ENCODE results near the gene LSM2. TPM values are rescaled to one million over a fixed set of nuclear protein-coding genes. Genes with fewer than 3 reads are reported as not detected.
"Not testable (repeated sequence)": the region's sequence is repeated elsewhere in the genome, so short reads cannot be mapped to it uniquely, and the experiment has no call there.

LSM2 gene
- total RNA-seq, 1 experiment from 2014 or later: 72.6 TPM

DNA sequence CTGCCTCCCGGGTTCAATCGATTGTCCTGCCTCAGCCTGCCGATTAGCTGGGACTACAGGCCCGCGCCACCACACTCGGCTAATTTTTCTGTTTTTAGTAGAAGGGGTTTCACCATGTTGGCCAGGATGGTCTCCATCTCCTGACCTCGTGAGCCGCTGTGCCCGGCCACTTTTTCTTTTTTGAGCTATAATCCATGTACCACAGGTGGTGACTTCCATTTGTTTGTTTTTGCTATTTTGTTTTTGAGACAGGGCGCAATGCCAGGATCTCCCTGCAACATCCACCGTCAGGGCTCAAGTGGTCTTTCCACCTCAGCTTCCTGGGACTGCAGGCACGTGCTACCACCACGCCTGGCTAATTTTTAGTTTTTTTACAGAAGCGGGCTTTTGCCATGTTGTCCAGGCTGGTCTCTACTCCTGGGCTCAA is 29.3 kb upstream of the LSM2 start:
- Histone ChIP-seq H3K4me1 (replicated peaks) (peaks cover 34% of the 10 kb centered on the region), H3K36me3 (peaks cover 67% of the 10 kb centered on the region), H3K4me3 (peak overlapping the region; percentile 74), H3K9me3 (replicated peaks) (no peaks in the 10 kb centered on the region), H3K27me3 (replicated peaks) (no peaks in the 10 kb centered on the region), H3K27ac (0 out of 2 replicates have a peak overlapping the region, but pooled peaks have one; percentile 21)
- peak in 1 of 2 experiments; percentile 30 for DNase-seq (ENCODE audit: low read depth in 1 of 2, low spot score in 2 of 2)

DNA sequence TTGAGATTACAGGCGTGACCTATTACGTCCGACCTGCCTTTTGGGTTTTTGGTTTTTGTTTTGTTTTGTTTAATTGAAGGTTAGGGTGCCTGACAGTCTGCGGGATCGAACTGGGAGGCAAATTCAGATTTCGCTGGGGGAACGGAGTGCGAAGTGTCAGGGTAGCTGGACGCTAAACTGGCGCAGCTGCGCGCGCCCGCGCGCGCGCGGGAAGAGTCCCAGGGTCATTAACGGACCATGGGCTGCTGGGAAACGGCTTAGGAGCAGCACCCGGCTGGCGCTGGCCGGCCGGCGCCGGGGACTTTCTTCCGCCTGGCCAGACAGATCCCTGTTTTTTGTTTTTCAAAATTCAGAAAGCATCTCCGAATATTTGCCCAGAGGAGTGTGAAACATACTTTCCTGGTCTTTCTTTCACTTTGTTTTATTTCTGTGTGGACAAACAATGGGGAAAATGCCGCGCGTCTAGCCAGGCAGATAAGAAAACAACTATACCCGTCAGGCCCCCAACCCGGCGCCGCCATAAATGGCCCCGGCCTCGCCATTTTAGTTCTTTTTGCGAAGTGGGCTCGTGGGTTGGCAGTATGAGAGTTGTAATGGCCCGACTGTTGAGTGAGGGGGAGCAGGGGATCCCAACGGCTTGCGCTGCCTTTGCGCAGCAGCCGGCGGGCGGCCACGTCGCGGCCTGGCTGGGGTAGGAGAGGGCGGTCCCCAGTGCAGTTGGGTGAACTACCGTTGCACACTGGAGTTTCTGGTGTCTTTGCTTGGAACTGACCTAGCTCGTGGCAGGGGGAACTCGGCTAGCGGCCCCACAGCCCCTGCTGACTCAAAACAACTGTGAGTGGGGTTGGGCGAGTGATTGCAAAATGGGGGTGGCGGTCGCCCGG is 27.8 kb upstream of the LSM2 start:
- peak overlapping the region; percentile 99 for H3K27ac ChIP-seq
- peaks cover 38% of the 10 kb centered on the region for H3K4me1 ChIP-seq (replicated peaks)
- peak overlapping the region; percentile 74 for H3K4me3 ChIP-seq
- H3K9me3 ChIP-seq (replicated peaks): no peaks in the 10 kb centered on the region
- peaks cover 55% of the 10 kb centered on the region for H3K36me3 ChIP-seq
- peak; percentile 90 to 96 for DNase-seq (ENCODE audit: low read depth in 1 of 2, low spot score in 2 of 2)
- no peaks in the 10 kb centered on the region for H3K27me3 ChIP-seq (replicated peaks)

DNA sequence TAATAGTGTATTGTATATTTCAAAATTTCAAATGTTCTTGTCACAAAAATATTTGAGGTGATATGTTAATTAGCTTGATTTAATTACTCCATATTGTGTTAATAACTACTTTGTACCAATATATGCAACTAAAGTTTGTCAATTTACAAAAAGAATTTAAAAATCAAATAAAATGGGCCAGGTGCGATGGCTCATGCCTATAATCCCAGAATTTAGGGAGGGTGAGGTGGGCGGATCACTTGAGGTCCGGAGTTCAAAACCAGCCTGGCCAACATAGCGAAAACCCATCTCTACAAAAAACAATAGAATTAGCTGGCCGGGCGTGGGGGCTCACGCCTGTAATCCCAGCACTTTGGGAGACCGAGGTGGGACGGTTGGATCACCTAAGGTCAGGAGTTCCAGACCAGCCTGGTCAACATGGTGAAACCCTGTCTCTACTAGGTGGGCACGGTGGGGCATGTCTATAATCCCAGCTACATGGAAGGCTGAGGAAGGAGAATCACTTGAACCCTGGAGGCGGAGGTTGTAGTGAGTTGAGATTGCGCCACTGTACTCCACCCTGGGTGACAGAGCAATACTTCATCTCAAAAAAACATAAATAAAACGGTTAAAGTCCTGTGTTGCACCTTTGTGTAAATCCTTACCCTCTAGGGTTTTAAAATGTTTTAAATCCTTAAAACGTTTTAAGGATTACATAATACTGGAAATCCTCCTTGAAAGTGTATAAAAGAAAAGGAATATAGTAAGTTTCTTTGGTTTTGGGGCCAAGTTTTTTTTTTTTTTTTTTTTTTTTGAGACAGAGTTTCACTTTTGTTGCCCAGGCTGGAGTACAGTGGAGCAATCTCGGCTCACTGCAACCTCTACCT is 24.8 kb upstream of the LSM2 start:
- DNase-seq (ENCODE audit: low read depth in 1 of 2, low spot score in 2 of 2): no peak
- Histone ChIP-seq H3K27ac (no peak overlapping the region), H3K9me3 (replicated peaks) (no peaks in the 10 kb centered on the region), H3K4me1 (replicated peaks) (peaks cover 20% of the 10 kb centered on the region), H3K36me3 (peaks cover 26% of the 10 kb centered on the region), H3K4me3 (no peak overlapping the region), H3K27me3 (replicated peaks) (no peaks in the 10 kb centered on the region)

DNA sequence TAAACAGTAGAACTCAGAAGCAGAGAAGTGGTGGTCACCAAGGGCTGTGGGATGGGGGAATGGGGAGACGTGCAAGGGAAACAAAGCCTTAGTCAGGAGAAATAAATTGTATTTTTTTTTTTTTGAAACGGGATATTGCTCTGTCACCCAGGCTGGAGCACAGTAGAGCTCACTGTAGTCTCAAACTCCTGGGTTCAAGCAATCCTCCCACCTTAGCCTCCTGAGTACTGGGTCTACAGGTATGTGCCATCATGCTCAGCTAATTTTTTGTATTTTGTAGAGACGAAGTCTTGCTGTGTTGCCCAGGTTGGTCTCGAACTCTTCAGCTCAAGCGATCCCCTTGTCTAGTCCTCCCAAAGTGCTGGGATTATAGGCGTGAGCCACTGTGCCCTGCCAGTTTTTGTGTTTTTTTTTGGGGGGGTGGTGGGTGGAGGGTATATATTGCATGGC is 24.1 kb upstream of the LSM2 start:
- Histone ChIP-seq H3K36me3 (peaks cover 19% of the 10 kb centered on the region), H3K27me3 (replicated peaks) (no peaks in the 10 kb centered on the region), H3K4me1 (replicated peaks) (peaks cover 20% of the 10 kb centered on the region), H3K27ac (no peak overlapping the region), H3K4me3 (peak overlapping the region; percentile 44), H3K9me3 (replicated peaks) (no peaks in the 10 kb centered on the region)
- DNase-seq (ENCODE audit: low read depth in 1 of 2, low spot score in 2 of 2): no peak

DNA sequence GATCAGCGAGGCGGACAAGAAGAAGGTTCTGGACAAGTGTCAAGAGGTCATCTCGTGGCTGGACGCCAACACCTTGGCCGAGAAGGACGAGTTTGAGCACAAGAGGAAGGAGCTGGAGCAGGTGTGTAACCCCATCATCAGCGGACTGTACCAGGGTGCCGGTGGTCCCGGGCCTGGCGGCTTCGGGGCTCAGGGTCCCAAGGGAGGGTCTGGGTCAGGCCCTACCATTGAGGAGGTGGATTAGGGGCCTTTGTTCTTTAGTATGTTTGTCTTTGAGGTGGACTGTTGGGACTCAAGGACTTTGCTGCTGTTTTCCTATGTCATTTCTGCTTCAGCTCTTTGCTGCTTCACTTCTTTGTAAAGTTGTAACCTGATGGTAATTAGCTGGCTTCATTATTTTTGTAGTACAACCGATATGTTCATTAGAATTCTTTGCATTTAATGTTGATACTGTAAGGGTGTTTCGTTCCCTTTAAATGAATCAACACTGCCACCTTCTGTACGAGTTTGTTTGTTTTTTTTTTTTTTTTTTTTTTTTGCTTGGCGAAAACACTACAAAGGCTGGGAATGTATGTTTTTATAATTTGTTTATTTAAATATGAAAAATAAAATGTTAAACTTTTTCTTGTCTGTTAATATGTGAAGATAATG is 23.0 kb upstream of the LSM2 start:
- H3K36me3 ChIP-seq: peaks cover 7% of the 10 kb centered on the region
- peaks cover 20% of the 10 kb centered on the region for H3K4me1 ChIP-seq (replicated peaks)
- H3K27me3 ChIP-seq (replicated peaks): no peaks in the 10 kb centered on the region
- H3K4me3 ChIP-seq: peak overlapping the region; percentile 44
- peak in 1 of 2 experiments; percentile 65 for DNase-seq (ENCODE audit: low read depth in 1 of 2, low spot score in 2 of 2)
- H3K27ac ChIP-seq: no peak overlapping the region
- no peaks in the 10 kb centered on the region for H3K9me3 ChIP-seq (replicated peaks)

DNA sequence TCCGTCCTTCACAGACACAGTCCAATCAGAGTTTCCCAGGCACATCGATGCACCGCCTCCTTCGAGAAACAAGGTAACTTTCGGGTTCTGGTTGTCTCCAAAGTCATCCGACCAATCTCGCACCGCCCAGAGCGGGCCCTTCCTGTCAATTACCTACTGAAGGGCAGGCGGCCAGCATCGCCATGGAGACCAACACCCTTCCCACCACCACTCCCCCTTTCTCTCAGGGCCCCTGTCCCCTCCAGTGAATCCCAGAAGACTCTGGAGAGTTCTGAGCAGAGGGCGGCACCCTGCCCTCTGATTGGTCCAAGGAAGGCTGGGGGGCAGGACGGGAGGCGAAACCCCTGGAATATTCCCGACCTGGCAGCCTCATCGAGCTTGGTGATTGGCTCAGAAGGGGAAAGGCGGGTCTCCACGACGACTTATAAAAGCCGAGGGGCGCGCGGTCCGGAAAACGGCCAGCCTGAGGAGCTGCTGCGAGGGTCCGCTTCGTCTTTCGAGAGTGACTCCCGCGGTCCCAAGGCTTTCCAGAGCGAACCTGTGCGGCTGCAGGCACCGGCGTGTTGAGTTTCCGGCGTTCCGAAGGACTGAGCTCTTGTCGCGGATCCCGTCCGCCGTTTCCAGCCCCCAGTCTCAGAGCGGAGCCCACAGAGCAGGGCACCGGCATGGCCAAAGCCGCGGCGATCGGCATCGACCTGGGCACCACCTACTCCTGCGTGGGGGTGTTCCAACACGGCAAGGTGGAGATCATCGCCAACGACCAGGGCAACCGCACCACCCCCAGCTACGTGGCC is 20.7 kb upstream of the LSM2 start, which contains the start of gene HSPA1B:
HSPA1B (plus strand) TSS at position 453 of the 794 bp plus-strand sequence; CDS start at position 666, 213 bp downstream.
- peak within 1 kb of the TSS; percentile 57 for H3K4me3 ChIP-seq

DNA sequence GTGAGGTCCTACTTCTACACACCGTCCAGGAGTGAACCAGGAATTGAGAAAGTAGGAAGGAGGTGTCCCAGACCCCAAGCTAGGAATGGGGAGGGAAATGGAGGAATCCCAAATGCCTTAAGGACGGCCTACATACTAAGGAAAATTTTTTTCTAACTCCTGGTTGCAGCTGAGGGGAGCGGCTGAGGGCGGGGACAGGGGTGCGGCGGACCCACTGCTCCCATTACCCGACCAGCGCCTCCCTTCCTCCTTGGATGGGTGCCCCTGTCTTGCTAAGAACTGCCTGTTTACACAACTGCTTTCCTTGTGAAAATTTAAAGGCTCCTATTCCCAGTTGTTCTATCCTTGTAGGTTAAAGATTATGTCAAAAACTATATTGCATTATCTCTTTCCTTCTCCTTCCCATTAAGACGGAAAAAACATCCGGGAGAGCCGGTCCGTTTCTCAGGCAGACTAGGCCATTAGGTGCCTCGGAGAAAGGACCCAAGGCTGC is 20.1 kb upstream of the LSM2 start:
- Histone ChIP-seq H3K4me3 (peak overlapping the region; percentile 57), H3K27ac (peak overlapping the region; percentile 49), H3K27me3 (replicated peaks) (no peaks in the 10 kb centered on the region), H3K4me1 (replicated peaks) (peaks cover 23% of the 10 kb centered on the region), H3K36me3 (peaks cover 7% of the 10 kb centered on the region), H3K9me3 (replicated peaks) (no peaks in the 10 kb centered on the region)
- peak in 1 of 2 experiments; percentile 73 for DNase-seq (ENCODE audit: low read depth in 1 of 2, low spot score in 2 of 2)

More for the DNA sequence above, 20.7 kb upstream of the LSM2 start, which contains the start of gene HSPA1B:
- Histone ChIP-seq H3K9me3 (replicated peaks) (no peaks in the 10 kb centered on the region), H3K4me1 (replicated peaks) (peaks cover 22% of the 10 kb centered on the region), H3K27ac (peak within 1 kb of the TSS; percentile 49), H3K27me3 (replicated peaks) (no peaks in the 10 kb centered on the region), H3K36me3 (peaks cover 7% of the 10 kb centered on the region)
- DNase-seq (ENCODE audit: low read depth in 1 of 2, low spot score in 2 of 2): peak; percentile 100

DNA sequence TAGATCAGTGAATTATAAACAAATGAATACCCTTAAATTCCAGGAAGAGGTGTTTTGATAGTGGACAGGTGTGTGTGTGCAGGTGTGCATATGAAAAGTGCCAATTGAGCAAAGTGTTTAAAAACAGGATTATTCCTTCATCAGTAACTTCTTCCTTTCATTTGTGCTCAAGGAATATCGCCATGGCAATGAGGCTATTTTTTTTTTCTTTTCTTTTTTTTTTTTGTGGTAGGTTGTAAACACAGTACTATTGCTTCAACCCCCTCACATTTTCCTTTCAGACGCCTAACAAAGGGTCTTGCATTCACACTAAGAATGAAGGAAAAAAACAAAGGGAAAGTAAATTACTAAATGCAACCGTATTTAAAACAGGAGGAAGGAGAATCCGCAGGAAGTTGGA is 18.8 kb upstream of the LSM2 start:
- Histone ChIP-seq H3K36me3 (peaks cover 4% of the 10 kb centered on the region), H3K9me3 (replicated peaks) (no peaks in the 10 kb centered on the region), H3K27me3 (replicated peaks) (no peaks in the 10 kb centered on the region), H3K4me1 (replicated peaks) (peaks cover 31% of the 10 kb centered on the region), H3K27ac (no peak overlapping the region), H3K4me3 (no peak overlapping the region)
- no peak for DNase-seq (ENCODE audit: low read depth in 1 of 2, low spot score in 2 of 2)

DNA sequence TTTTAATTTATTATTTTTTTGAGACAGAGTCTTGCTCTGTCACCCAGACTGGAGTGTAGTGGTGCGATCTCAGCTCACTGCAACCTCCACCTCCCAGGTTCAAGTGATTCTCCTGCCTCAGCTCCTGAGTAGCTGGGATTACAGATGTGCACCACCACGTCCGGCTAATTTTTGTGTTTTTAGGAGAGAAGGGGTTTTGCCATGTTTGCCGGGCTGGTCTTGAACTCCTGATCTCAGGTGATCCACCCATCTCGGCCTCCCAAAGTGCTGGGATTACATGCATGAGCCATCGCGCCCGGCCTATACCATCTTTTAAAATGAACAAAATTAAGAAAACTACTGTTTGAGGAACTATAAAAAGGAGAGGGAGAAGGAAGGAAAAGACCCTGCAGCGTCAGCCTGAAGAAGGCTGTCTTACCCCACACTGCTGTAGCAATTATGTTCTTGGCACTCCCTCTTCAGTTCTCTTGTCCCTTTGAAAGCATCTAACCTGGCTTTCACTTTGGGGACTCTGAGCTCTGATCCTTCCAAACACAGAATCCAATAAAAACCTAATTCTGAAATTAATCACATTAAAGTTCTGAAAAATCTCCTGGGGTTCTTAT is 16.9 kb upstream of the LSM2 start:
- H3K27me3 ChIP-seq (replicated peaks); H3K27ac ChIP-seq: not testable (repeated sequence)

DNA sequence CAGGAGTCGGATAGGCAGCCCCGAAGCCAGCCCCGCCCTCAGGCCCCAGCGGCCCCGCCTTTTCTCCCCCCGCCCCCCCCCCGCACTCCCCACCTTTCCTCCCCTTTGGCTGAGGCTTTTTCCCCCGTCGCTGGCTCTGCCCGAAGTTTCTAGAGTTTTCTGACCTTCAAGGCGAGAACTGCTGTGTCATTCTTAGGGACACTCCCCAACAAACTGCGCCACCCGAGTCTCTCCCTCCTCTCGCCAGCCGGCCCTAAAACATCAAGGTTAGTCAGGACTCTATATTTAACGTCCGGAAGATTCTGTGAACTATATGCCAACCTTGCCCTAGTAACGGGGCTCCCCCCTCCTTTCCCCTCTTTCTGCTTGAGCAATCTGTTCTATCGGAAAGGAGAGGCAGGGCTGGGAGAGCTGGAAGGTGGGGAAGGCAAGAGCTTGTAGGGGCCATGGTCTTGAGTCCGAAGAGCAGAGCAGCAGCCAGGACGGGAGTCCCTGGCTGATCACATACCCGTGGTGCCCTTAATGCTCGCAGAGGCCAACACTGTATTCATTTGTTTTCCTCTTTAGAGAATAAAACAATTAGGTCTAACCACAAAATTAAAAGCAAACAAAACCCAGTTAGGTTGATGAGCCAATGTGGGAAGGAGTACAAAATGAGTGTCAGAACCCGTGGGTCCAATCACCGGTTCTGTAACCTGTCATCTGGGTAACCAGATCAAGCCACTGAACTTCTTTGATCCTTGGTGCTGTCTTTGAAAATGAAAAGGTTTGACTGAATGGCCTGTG is 15.5 kb upstream of the LSM2 start:
- H3K36me3 ChIP-seq: peaks cover 13% of the 10 kb centered on the region
- H3K4me1 ChIP-seq (replicated peaks): peaks cover 49% of the 10 kb centered on the region
- peak overlapping the region; percentile 85 for H3K27ac ChIP-seq
- H3K27me3 ChIP-seq (replicated peaks): no peaks in the 10 kb centered on the region
- H3K4me3 ChIP-seq: peak overlapping the region; percentile 42
- DNase-seq (ENCODE audit: low read depth in 1 of 2, low spot score in 2 of 2): peak; percentile 80 to 87
- no peaks in the 10 kb centered on the region for H3K9me3 ChIP-seq (replicated peaks)

More for the DNA sequence above, 16.9 kb upstream of the LSM2 start:
- DNase-seq (ENCODE audit: low read depth in 1 of 2, low spot score in 2 of 2); H3K9me3 ChIP-seq (replicated peaks); H3K4me3 ChIP-seq: not testable (repeated sequence)
- Histone ChIP-seq H3K36me3 (peaks cover 10% of the 10 kb centered on the region), H3K4me1 (replicated peaks) (peaks cover 37% of the 10 kb centered on the region)

DNA sequence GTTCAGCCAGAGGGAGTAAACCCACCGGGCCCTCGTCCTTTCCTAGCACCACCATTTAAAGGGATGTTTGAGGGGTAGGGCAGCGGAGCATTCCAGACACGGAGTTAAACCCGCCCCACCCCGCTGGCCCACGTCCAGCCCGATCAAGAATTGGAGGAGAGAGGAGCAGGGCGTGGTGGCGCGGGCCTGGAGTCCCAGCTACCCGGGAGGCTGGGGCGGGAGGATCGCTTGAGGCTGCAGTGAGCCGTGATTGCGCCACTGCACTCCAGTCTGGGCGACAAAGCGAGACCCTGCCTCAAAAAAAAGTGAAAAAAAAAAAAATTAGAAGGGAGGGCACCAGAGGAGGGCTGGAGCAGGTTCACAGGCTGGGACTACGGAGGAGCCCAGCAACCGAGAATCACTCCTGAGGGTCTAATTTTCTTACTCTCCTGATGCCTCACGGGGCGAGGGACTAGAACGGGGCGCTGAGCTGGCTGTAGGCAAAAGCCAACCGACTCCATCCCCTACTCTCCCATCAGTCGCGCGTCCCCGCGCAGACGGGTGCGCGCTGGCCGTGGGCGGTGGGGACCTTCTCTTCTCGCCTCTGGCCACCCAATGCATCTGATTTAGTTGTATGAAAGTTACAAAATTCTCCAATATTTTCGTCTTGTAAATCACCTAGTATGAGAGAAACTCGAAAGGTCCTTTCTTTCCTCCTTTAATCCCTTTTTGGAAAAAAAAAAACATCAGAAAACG is 14.7 kb upstream of the LSM2 start:
- no peaks in the 10 kb centered on the region for H3K9me3 ChIP-seq (replicated peaks)
- H3K4me1 ChIP-seq (replicated peaks): peaks cover 45% of the 10 kb centered on the region
- peak overlapping the region; percentile 85 for H3K27ac ChIP-seq
- peak; percentile 58 to 80 for DNase-seq (ENCODE audit: low read depth in 1 of 2, low spot score in 2 of 2)
- peak overlapping the region; percentile 42 for H3K4me3 ChIP-seq
- H3K27me3 ChIP-seq (replicated peaks): no peaks in the 10 kb centered on the region
- H3K36me3 ChIP-seq: peaks cover 13% of the 10 kb centered on the region
